ENCODE results near the gene PRR18. TPM values are rescaled to one million over a fixed set of nuclear protein-coding genes. Genes with fewer than 3 reads are reported as not detected.

Gene PRR18
- total and polyA plus RNA-seq, 2 donors (not counting 1 experiment from before 2014, with no cell fraction given): not detected

- DNase-seq (ENCODE audit: low read depth in 2 of 2): no peak
- Histone ChIP-seq H3K36me3 (ENCODE audit: control insufficient read depth, insufficient read depth, low read length) (no peaks in the 10 kb centered on the region), H3K79me2 (ENCODE audit: control insufficient read depth, insufficient read depth, low read length) (no peaks in the 10 kb centered on the region), H3K27ac (ENCODE audit: insufficient read depth, low read length) (no peak overlapping the region), H4K20me1 (ENCODE audit: control insufficient read depth, extremely low read depth, insufficient read depth, low read length) (no peaks in the 10 kb centered on the region), H3K4me3 (replicated peaks in 1 of 4; ENCODE audit: control extremely low read depth in 1 of 4, insufficient read depth in 1 of 4, low read depth in 3 of 4, low read length in 4 of 4) (no peak overlapping the region), H3K4me1 (ENCODE audit: control insufficient read depth, extremely low read depth, insufficient read depth, low read length) (no peaks in the 10 kb centered on the region), H2AFZ (ENCODE audit: low read length) (no peak overlapping the region), H3K9me3 (ENCODE audit: control insufficient read depth, insufficient read depth, low read depth, low read length) (no peaks in the 10 kb centered on the region), H3K4me2 (ENCODE audit: extremely low read depth, insufficient read depth, low read length) (no peak overlapping the region), H3K9ac (ENCODE audit: insufficient read depth, low read length) (no peak overlapping the region), H3K27me3 (ENCODE audit: control insufficient read depth, insufficient read depth, low read length) (no peaks in the 10 kb centered on the region)
- no peak for TF ChIP-seq EZH2 (IDR thresholded peaks at IDR 0.05; ENCODE audit: low read length, missing control alignments)
- TF ChIP-seq, protein P1, sequence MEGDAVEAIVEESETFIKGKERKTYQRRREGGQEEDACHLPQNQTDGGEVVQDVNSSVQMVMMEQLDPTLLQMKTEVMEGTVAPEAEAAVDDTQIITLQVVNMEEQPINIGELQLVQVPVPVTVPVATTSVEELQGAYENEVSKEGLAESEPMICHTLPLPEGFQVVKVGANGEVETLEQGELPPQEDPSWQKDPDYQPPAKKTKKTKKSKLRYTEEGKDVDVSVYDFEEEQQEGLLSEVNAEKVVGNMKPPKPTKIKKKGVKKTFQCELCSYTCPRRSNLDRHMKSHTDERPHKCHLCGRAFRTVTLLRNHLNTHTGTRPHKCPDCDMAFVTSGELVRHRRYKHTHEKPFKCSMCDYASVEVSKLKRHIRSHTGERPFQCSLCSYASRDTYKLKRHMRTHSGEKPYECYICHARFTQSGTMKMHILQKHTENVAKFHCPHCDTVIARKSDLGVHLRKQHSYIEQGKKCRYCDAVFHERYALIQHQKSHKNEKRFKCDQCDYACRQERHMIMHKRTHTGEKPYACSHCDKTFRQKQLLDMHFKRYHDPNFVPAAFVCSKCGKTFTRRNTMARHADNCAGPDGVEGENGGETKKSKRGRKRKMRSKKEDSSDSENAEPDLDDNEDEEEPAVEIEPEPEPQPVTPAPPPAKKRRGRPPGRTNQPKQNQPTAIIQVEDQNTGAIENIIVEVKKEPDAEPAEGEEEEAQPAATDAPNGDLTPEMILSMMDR (conservative IDR thresholded peaks at IDR 0.05 in 1 of 2, IDR thresholded peaks at IDR 0.05 in 1 of 2; ENCODE audit: low read depth in 1 of 2, low read length in 2 of 2): no peak
Measured at GRCh38 chr6:166274163-166274562, 34.0 kb downstream of the PRR18 start.

DNA sequence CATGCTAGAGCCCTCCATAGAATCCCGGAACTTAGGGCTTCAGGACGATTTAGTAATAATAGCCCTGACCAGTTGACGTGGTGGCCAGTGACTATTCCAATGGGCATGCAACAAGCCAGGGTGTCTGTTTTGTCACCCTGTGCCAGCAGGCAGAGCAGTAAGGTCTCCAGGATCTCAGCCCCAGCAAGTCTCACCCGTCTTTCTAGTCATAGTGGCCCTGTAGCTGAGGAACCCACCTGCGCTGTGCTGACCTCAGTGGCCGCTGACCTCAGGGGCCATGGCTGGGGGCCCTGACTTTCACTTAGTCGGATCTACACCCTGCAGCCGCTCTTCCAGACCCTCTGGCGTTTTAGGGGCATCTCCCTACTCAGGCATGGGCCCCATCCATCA is 36.8 kb downstream of the PRR18 start:
- H3K4me3 ChIP-seq (replicated peaks in 1 of 4; ENCODE audit: control extremely low read depth in 1 of 4, insufficient read depth in 1 of 4, low read depth in 3 of 4, low read length in 4 of 4): no peak overlapping the region
- H3K79me2 ChIP-seq (ENCODE audit: control insufficient read depth, insufficient read depth, low read length): no peaks in the 10 kb centered on the region
- no peaks in the 10 kb centered on the region for H3K9me3 ChIP-seq (ENCODE audit: control insufficient read depth, insufficient read depth, low read depth, low read length)
- H4K20me1 ChIP-seq (ENCODE audit: control insufficient read depth, extremely low read depth, insufficient read depth, low read length): no peaks in the 10 kb centered on the region
- TF ChIP-seq, protein P1 (conservative IDR thresholded peaks at IDR 0.05 in 1 of 2, IDR thresholded peaks at IDR 0.05 in 1 of 2; ENCODE audit: low read depth in 1 of 2, low read length in 2 of 2): no peak
- TF ChIP-seq EZH2 (IDR thresholded peaks at IDR 0.05; ENCODE audit: low read length, missing control alignments): no peak
- no peak overlapping the region for H3K9ac ChIP-seq (ENCODE audit: insufficient read depth, low read length)
- DNase-seq (ENCODE audit: low read depth in 2 of 2): no peak
- H2AFZ ChIP-seq (ENCODE audit: low read length): no peak overlapping the region
- no peaks in the 10 kb centered on the region for H3K36me3 ChIP-seq (ENCODE audit: control insufficient read depth, insufficient read depth, low read length)
- H3K27ac ChIP-seq (ENCODE audit: insufficient read depth, low read length): no peak overlapping the region
- no peak overlapping the region for H3K4me2 ChIP-seq (ENCODE audit: extremely low read depth, insufficient read depth, low read length)
- H3K27me3 ChIP-seq (ENCODE audit: control insufficient read depth, insufficient read depth, low read length): no peaks in the 10 kb centered on the region
- H3K4me1 ChIP-seq (ENCODE audit: control insufficient read depth, extremely low read depth, insufficient read depth, low read length): no peaks in the 10 kb centered on the region

GRCh38 chr6:166270706-166271375 is 37.4 kb downstream of the PRR18 start:
- Histone ChIP-seq H3K36me3 (ENCODE audit: control insufficient read depth, insufficient read depth, low read length) (no peaks in the 10 kb centered on the region), H3K79me2 (ENCODE audit: control insufficient read depth, insufficient read depth, low read length) (no peaks in the 10 kb centered on the region), H3K4me2 (ENCODE audit: extremely low read depth, insufficient read depth, low read length) (no peak overlapping the region), H3K4me3 (replicated peaks in 1 of 4; ENCODE audit: control extremely low read depth in 1 of 4, insufficient read depth in 1 of 4, low read depth in 3 of 4, low read length in 4 of 4) (no peak overlapping the region), H3K9ac (ENCODE audit: insufficient read depth, low read length) (no peak overlapping the region), H4K20me1 (ENCODE audit: control insufficient read depth, extremely low read depth, insufficient read depth, low read length) (no peaks in the 10 kb centered on the region), H3K4me1 (ENCODE audit: control insufficient read depth, extremely low read depth, insufficient read depth, low read length) (no peaks in the 10 kb centered on the region), H3K9me3 (ENCODE audit: control insufficient read depth, insufficient read depth, low read depth, low read length) (no peaks in the 10 kb centered on the region), H2AFZ (ENCODE audit: low read length) (no peak overlapping the region), H3K27ac (ENCODE audit: insufficient read depth, low read length) (no peak overlapping the region), H3K27me3 (ENCODE audit: control insufficient read depth, insufficient read depth, low read length) (no peaks in the 10 kb centered on the region)
- TF ChIP-seq, protein P1 (conservative IDR thresholded peaks at IDR 0.05 in 1 of 2, IDR thresholded peaks at IDR 0.05 in 1 of 2; ENCODE audit: low read depth in 1 of 2, low read length in 2 of 2): no peak
- TF ChIP-seq EZH2 (IDR thresholded peaks at IDR 0.05; ENCODE audit: low read length, missing control alignments): no peak
- no peak for DNase-seq (ENCODE audit: low read depth in 2 of 2)

Data from fibroblast of lung (primary cell).